GM21786 (cell line): ENCODE data around the gene SLCO2A1.

Experiments used
- ATAC-seq: cut with Tn5 transposase; IDR thresholded peaks from one replicate; pipeline ENCODE4 v1.9.1; 2021; ENCODE audit not compliant: unreplicated experiment

Gene SLCO2A1

DNA sequence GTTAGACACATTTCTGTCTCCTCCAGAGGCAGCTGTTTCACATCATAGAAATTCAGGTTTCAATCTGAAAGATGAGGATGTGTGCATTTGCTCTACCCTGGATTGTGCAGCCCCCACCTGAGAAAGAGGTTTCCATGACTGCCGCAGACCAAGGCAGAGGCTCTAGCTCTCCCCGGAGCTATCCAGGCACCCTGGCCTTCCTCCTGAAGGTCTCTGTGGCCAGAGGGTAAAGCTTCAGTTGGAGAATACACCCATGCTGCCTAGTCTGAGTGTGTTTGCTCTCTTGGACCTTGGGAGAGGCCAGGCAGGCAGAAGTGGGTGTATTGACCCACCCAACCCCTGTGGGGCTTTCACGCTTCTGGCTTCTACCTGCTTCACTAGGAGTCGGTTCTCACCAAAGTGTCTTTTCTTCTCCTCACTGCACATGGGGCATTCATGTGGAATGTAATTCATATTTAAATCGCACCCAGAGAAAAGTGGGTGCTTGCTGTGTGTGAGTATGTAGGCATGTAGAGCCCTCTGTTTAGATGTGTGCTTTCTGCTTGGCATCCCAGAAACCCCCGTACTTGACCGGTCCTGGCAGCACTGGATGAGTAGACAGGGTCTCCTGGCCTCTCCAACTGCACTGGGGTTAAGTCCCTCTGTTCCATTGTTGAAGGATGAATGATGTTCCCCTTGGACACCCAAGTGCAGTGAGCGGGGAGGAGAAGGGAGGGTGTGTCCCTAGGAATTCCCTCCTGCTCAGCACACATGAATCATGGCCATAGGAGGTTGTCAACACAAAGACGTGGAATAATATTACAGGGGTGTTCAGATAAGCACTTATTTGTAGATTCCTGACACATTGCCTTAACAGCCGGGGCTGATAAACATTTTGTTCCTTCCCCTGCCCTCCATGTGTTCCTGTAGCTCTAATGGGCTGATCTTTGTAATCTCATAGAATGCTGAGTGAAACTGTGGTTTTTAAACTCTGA, 113.8 kb downstream of the SLCO2A1 start:
- ATAC-seq, result no peak

GRCh38 chr3:133914839-133915600, 114.7 kb downstream of the SLCO2A1 start:
- no peak for ATAC-seq

- ATAC-seq, result no peak
These were observed 119.3 kb downstream of the SLCO2A1 start for GRCh38 chr3:133910422-133910821.

- ATAC-seq, result no peak
These were observed 124.3 kb downstream of the SLCO2A1 start for GRCh38 chr3:133905376-133905775.

GRCh38 chr3:133901847-133902246, 127.9 kb downstream of the SLCO2A1 start:
- no peak for ATAC-seq

- no peak for ATAC-seq
These were observed 128.6 kb downstream of the SLCO2A1 start for GRCh38 chr3:133901083-133901482.

DNA sequence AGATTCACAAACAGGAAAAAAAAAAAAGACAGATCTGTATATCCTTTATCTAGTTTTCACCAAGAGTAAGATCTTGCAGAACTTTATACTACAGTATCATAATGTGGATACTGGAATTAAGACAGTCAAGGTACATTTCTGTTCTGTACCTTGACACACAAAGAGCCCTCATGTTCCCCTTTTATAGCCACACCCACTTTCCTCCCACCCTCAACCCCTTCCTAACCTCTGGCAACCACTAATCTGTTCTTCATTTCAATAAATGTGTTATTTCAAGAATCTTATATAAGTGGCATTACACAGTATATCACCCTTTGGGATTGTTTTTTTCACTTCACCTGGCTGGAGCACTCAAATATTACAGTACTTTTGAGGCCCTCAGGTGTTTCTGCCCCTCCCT, 130.4 kb downstream of the SLCO2A1 start:
- no peak for ATAC-seq

DNA sequence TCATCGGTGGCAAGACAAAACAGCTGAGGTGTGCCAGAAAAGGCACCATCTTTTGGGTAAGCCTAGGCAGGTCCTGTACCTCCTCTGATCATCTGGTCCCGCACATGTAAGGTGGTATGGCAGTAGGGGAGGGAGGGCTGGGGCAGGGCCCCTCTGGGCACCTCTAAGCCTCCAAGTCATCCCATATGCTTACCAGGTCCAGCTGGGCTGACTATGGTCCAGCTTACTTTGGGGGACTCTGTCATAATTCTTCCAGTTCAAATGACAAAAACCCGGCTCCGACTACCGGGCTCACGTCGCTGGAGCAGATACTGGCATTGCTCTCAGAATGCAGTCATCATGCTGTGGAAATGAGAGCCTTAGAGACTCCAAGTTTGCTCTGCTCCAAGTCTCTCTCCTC, 132.2 kb downstream of the SLCO2A1 start:
- ATAC-seq, result no peak

DNA sequence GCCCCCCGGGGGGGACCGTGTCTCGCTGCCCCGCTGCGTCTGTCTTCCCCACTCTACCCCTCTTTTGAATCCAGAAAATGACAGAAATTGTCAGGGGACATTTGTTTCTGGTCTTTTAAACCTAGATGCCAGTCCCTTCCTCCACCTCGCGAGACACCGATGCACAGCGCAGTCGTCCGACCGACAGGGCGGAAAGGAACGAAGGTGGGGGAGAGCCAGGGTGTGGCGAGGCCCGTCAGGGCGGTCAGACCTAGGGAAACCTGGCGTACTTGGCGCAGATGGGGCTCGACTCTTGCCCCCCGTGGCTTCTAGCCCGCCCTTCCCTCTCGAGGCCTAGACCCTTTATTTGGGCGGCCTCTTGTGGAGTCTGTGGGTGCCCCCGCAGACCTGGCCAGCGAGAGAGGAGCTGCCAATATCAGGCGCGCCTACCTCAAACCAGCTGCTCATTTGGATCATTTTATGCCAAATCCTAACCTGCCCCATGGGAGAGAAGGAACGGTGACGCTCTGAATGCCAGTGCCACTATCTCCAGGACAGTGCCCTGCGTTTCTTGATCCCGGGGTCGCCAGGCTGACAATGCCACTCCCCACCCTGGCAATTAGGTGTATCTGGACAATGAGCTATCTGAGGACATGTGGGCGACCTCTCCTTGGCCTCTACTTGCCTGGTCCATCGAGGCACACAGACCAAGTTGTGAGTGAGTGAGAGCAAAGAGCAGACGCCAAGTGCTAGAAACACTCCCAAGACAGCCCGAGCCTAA, 133.5 kb downstream of the SLCO2A1 start:
- no peak for ATAC-seq

- ATAC-seq, result no peak
These were observed 134.3 kb downstream of the SLCO2A1 start, which contains the start of gene RAB6B for GRCh38 chr3:133895208-133896001. Gene RAB6B, minus strand, starts transcription at chr3:133895882. Its CDS starts 416 bp downstream, at chr3:133895466.

GRCh38 chr3:133894353-133895207, 135.1 kb downstream of the SLCO2A1 start:
- ATAC-seq, result no peak

DNA sequence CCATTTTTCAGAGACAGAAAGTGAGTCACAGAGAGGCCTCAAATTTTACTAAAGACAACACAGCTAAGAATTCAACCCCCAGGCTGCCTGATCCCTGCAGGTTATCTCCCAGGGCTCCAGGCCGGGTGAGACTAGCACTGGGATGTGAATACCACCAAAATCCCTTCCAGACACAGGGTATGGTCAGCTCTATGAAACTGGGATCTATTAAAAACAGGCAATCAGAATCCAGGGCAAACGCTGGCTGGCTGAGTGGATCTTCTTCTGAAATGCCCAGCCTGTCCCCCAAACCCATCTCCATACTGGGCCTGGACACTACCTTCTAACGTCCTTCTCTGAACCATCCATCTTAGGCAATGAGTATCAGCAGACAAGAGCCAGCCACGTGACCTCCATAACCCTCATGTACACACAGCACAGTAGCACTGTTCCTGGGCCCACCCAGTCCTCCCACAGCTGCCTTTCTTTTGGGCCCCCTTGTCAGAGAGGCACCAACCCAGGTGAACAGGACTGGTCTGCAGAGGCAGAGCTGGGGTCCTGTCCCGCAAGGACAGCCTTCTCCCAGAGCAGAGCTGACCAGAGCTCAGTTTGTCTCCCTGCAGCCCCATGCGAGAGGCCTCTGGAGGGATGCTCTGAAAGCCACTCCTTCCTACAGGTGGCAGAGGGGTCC, 135.9 kb downstream of the SLCO2A1 start:
- no peak for ATAC-seq

DNA sequence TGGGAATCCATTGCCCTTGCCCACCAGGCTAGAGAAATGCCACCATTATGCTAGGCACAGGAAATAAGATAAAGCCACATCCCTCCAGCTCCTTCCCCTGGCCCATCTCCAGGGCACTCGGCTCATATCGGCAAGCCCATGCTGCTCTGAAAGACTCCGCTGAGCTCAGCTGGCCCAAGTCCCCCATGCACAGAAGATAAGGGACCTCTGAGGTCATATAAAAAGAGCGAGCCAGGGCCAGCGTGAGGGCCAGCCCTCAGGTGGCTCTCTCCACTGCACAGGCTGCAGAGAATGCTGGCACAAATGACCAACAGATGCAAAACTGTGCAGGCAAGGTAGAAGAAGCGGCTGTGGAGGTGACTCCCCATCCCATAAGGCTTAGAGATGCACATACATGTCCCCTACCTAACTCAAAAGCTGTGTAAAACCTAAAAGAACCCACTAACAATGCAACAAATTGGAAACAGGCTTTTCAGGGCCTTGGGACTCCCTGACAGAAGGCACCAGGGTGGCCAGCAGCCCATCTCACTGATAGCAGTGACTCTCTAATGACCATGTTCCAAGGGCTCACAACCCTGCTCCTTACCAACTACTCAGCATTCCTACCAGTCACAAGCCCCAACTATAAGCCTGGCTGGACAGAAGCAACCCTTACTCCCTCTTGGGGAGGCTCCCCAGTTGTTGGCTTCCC, 137.0 kb downstream of the SLCO2A1 start:
- no peak for ATAC-seq

- ATAC-seq, result no peak
These were observed 137.9 kb downstream of the SLCO2A1 start for GRCh38 chr3:133891662-133892378.

GRCh38 chr3:133890972-133891644, 138.6 kb downstream of the SLCO2A1 start:
- no peak for ATAC-seq

GRCh38 chr3:133890037-133890436, 139.7 kb downstream of the SLCO2A1 start:
- ATAC-seq, result no peak

- ATAC-seq, result no peak
These were observed 140.9 kb downstream of the SLCO2A1 start for GRCh38 chr3:133888726-133889340.
